Measurements from ENCODE around the gene C2orf76.
"Not testable (repeated sequence)": the region's sequence is repeated elsewhere in the genome, so short reads cannot be mapped to it uniquely, and the experiment has no call there.

The C2orf76 gene

DNA sequence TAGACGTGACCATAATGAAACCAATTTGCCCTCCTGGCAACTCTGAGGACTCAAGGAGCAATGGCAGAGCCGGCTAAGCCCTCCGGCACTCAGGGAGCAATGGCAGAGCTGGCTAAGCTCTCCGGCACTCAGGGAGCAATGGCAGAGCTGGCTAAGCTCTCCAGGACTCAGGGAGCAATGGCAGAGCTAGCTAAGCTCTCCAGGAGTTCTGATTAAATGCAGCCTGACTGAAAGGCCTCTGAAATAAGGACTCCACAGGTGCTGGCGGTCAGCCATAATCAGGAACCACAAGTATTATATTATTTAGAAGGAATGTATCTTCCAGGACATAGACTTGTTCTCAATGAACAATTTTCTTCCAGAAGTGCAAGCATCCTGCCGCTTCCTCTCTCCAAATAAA, 65.2 kb downstream of the C2orf76 start:
- DNase-seq (ENCODE audit: extremely low read depth in 1 of 2, low read depth in 1 of 2): no peak

DNA sequence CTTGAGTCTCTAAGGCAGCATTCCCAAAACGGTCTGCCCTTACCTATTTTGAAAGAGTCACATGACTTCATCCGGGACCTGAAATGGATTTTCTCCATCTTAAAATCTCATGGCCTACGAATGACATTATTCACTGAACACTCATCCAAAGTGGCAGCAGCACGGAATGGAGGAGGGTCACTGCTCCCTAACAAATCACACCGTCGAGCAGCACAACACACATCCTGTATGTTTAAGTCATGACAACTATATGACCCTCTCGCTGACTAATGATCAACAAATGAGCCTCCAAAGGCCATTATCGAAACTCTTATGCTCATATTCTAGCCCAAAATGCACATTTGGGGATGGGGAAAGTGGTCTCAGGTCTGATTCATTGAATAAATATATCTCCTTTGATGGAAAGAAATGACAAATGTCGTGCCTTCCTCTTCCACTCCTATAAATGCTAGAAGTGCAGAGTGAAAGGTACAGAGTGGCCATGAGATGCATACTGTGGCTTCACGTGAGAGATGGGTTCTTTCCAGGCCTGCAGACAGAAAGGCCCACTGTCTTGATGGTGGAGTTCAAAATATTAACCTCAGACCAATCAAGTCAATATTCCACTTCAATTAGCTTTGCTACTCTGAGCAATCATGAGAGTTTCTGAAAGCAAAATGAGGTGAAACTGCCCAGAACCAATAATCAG, 70.8 kb downstream of the C2orf76 start:
- DNase-seq (ENCODE audit: extremely low read depth in 1 of 2, low read depth in 1 of 2): no peak

DNA sequence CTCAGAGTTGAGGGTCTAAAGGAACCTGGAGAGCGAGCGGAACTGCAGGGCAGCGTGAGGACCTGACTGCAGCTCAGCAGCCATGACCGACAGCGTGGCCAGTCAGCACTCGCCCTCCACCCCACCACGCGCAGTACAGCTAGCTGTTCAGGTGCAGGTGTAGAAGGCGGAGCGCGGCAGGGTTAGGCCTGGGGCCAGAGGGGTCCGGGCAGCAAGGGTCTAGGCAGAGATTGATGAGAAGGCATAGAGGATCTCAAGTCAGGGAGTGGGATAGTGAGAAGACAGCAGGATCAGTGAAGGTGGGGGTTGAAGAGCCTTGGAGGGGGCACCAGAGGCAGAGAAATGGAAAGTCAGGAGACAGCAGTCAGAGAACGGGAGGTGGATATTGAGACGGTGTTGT, 72.0 kb downstream of the C2orf76 start:
- no peak for DNase-seq (ENCODE audit: extremely low read depth in 1 of 2, low read depth in 1 of 2)

DNA sequence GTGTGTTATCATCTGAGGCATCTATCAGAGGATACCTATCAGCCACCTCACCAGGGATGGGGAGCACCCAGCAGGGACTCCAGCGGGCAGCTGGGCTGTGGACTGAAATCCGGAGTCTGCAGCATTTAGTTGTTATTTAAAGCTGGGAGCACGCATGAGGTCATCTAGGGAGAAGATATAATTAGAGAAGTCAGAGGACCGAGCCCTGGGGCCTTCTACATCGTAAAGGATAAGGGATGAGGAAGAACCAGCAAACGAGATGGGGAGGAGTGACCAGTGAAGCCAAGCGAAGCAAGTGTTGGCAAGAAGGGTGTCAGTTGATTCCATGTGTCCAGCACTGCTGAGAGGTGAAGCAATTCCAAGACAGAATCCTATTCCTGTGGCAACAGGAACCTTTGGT, 72.7 kb downstream of the C2orf76 start:
- no peak for DNase-seq (ENCODE audit: extremely low read depth in 1 of 2, low read depth in 1 of 2)

DNA sequence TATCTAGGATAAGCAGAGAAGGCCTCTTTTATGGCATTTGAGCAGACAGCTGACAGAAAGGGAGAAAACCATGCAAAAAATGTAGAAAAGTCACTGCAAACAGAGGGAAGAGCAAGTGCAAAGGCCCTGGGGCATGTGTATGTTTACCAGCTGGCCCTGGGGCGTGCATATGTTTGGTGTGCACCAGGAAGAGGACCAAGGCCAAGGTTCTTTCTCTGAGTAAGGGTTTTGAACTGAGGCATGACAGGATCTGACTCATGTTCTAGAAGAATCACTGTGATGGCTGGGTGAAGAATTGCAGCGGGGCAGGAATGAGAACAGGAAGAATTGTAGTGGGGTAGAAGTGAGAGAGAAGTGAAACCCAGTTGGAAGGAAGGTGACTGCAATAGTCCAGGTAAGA, 73.4 kb downstream of the C2orf76 start:
- no peak for DNase-seq (ENCODE audit: extremely low read depth in 1 of 2, low read depth in 1 of 2)

DNA sequence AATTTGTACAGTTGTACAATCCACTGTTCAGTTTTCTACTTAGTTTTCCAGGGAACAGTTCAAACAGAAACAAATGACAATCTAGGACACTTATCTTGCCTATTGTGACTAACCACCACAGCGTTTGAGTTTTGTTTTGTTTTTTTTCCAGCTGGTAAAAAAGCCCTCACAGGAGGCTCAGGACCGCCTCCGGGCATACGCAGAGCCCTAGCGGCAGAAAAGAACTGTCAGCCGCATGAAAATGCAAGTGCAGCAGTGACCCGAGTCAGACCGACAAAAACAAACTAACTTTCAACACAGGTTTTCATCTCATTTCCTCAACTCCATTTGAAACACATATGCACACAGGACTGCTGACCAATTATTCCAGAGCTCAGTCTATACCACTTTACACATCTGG, 74.4 kb downstream of the C2orf76 start:
- DNase-seq (ENCODE audit: extremely low read depth in 1 of 2, low read depth in 1 of 2): no peak

DNA sequence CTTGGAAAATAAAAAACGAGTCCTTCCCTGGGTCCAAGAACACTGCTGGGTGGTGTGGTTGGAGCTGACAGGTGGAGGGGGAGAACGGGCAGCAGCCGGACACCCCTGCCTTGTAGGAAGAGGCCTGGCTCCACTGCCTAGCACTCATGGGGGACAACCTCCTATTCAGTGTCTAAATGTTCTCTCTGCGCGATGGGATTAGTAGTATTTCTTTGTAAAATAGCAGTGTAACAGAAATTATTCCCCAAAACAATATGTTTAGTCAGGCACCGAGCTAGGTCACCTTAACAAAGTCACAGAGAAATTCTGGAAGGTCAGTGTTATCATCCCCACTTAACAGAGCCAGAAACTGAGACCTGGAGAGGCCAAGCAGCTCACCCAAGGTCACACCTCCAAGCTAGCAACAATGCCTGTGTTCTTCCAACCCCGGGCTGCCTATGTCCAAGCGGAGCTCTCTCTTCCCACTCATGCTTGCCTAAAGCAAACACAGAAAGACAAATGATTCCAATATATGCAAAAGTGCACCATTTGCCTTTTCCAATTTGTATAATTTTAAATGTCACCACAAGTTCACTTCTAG, 75.0 kb downstream of the C2orf76 start:
- no peak for DNase-seq (ENCODE audit: extremely low read depth in 1 of 2, low read depth in 1 of 2)

DNA sequence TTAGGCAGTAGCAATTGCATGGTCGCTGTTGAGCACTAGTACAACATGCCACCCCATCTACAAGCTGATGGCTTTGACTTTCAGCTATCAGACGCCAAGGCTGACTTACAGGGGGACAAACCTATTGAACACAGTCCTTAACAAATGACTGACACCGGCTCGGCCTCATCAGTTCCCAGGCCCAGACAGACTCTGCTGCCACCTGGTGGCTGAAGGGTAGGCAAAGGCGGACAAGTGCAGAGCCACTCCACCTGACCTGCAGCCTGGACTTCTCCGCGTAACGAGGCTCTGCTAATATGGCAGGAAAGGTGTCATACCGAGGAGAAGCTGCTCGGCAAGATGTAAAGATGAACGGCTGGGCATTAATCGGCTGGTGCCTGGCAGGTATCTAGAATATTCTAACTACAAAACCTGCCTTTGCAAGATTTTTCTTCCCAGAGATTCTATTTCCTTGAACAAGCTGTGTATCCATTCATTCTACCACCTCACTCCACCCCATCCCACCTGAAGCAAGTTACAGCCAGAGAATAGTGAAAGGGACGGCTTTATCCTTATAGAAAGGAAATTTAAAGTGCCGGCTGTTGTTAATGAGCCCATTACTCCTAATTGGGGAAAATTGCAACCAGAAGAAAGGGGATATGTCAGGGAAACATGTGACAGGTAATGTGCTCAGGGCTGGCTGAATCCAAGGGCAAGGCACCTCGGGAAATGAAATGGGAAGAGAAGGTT, 75.6 kb downstream of the C2orf76 start:
- peak; percentile 16 to 49 for DNase-seq (ENCODE audit: extremely low read depth in 1 of 2, low read depth in 1 of 2)

DNA sequence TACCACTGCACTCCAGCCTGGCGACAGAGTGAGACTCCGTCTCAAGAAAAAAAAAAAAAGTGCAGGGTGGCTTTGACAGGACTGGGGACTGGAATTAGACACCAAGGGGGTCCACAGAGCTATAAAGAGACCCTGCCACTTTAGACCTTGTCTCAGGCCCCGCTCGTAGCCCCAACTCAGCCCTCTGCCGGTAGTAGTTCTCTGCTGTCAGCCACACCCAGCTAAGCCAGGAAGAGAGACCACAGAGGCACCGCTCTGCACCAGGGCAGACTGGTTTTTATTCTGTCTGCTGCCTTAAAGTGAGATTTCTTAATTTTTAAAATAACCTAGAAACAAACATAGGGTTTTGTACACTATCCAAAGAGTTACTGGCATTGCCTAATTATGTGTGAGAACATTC, 77.0 kb downstream of the C2orf76 start:
- no peak for DNase-seq (ENCODE audit: extremely low read depth in 1 of 2, low read depth in 1 of 2)

DNA sequence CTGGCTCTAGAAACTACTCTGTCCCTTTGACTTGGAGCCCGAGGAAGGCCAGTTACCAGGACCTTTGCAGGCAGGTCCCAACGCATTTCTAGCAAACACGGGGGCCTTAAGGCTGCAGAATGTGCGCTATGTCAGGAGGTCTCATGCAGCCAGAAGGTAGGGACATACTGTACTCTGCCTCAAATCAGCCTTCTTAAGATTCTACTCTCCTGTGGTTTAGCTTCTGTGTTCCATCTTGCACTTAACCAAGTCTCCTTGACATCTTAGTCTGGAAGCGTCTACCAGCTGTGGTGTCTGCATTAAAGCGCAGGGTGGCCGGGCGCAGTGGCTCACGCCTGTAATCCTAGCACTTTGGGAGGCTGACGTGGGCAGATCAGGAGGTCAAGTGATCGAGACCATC, 77.5 kb downstream of the C2orf76 start:
- DNase-seq (ENCODE audit: extremely low read depth in 1 of 2, low read depth in 1 of 2): no peak

DNA sequence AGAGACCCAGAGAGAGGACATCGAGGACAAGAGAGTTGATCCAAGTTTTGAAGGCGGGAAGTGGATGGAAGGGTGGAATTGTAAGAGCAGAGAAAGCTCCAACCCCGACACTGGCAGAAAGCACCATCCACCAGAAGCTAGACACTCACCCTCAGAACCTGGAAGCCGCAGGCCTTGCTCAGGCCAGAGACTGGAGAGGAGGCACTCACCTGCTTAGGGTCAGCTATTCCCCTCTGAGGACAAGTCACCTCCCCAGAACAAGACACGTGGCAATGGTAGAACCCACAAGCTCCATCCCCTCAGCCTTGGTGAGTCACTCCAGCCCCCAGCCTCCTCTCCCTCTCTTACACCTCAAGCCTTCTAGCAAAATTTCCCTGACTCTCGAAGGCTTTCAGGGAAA, 78.1 kb downstream of the C2orf76 start:
- DNase-seq (ENCODE audit: extremely low read depth in 1 of 2, low read depth in 1 of 2): no peak

DNA sequence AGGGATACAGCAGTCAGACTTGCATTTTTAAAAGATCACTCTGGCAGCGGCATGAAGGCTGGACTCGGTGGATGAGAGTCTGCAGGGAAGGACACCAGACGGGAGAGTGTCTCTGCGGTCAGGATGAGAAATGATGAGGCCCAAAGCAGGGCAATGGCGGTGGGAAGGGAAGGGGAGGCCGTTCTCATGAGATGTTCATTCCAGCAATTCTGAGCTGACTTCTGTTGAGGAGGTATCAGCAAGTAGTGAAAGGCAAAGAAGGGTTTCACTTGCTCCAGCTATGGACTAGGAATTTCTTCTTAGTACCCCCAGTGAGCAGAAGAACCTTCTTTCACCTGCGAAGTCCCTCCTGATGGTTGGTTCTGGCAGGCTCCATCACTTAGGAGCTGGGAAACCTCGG, 80.0 kb downstream of the C2orf76 start:
- no peak for DNase-seq (ENCODE audit: extremely low read depth in 1 of 2, low read depth in 1 of 2)

DNA sequence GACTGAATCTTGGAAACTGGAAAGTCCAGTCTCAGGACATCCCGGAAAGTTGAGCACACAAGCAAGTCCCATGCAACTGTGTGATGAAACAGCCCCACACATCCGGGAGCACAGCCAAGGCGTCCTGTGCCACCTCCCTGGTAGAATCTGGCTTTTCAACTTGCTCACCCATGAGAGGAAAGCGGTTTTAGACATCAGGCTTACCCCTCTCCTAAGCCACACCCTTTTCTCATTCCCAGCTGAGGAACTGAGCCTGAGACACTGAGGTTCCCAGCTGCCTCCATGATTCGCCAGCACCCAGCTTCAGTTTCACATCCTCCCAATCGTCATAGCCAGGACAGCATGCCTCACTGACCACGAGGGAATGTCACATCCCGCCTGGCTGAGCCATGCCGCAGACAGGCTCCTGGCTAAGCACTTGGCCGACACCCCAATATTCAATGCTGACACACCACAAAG, 82.7 kb downstream of the C2orf76 start:
- no peak for DNase-seq (ENCODE audit: extremely low read depth in 1 of 2, low read depth in 1 of 2)

DNA sequence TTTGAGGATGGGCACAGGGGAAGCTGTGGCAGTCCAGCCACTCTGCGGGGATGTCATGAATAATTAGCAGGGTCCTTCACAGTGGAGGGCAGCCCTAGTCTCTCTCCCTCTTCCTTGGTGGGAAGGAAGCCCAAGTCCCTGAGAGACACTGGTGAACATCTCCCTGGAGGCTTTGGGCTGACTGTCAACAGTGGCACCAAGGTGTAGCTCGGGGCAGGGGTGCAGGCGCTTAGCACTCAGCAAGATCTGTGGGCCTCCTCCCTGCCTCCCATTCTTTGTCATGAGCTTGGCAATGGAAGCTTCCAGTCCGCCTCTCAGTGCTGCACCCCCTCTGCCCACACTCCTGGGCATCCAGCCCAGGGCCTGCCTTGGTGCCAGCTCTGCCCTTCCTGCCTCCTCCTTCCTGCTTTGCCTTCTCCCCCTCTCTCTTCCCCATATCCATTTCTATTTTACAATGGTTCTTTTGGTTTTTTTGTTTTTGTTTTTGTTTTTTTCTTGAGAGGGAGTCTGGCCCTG, 83.6 kb downstream of the C2orf76 start:
- no peak for DNase-seq (ENCODE audit: extremely low read depth in 1 of 2, low read depth in 1 of 2)

DNA sequence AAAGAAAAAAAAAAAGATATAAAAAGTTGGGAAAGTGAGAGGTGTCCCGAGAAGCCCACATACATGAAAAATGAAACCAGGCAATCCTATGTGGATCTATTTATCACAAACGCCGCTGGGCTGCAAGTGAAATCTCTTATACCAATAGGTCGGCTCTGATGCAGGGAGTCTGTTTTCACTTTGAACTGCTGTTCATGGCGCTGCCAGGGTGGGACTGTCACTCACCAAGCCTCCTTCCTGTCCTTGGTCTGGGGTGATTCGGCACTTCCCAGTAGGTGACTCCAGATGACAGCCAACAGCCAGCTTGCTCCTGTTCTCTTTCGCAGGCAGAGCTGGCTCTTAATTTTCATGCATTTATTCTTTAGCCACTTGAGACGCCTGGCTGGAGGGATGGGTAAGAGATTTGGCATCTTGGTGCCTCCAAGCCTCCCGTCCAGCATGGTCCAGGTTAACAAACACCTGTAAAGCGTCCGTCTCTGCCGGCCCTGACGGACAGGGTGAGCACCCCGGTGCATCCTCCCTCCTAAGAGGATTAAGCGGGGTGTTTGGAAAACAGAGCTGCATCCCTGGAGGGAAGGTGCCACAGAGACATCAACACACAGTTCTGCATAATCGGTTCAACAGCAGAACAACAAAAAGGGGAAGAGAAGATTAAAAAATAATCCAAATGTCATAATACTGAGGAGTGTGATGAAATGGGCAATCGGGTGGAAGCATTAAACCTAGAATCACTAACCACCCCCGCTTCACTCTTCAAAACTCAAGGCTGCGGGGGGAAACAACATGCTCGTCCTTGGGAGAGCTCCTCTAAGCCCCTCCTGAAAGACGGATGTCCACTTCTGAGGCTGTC, 84.3 kb downstream of the C2orf76 start:
- DNase-seq (ENCODE audit: extremely low read depth in 1 of 2, low read depth in 1 of 2): no peak

DNA sequence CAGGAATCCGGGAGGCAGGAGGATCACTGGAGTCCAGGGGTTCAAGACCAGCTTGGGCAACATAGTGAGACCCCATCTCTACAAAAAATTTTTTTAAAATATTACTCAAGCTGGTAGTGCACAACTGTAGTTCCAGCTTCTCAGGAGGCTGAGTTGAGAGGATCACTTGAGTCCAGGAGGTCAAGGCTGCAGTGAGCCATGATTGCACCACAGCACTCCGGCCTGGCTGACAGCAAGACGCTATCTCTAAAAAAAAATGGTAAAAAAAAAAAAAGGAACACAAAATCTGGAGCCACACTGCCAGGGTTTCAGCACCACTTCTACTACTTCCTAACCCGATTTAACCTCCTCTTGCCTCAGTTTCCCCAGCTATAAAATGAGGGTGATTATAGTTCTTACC, 86.0 kb downstream of the C2orf76 start:
- no peak for DNase-seq (ENCODE audit: extremely low read depth in 1 of 2, low read depth in 1 of 2)

DNA sequence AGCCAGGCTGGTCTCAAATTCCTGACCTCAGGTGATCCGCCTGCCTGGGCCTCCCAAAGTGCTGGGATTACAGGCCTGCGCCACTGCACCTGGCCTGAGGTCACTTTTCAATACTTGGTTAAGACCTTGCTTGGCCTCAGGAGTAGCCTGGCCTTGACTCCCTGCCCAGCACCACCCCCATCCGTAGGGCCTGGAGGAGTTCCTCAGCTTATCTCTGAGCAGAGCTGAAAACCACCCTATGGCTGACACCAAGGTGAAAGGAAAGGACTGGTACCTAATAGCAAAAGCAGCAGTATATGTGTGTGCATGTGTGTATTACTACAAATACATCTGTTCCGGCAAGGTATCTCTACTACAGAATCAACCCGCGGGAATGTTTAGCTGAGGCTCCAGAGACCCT, 87.0 kb downstream of the C2orf76 start:
- no peak for DNase-seq (ENCODE audit: extremely low read depth in 1 of 2, low read depth in 1 of 2)

DNA sequence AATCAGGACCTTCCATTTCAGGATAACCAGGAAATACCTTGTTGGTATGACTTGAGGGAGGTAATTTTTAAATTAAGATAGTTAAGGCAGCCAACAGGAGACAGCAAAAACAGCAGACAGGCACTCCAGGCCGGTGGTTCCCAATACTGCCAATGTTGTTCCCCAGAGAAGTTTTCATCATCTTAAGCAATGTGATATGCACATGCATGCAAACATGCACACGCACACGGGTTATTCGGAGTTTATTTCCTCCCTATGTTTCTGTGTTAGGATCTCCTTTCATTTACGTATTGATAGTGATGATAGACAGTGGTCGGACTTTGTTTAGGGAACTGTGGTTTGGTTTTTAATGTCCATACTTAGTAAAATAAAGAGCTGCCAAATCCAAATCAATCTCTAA, 87.7 kb downstream of the C2orf76 start:
- no peak for DNase-seq (ENCODE audit: extremely low read depth in 1 of 2, low read depth in 1 of 2)

DNA sequence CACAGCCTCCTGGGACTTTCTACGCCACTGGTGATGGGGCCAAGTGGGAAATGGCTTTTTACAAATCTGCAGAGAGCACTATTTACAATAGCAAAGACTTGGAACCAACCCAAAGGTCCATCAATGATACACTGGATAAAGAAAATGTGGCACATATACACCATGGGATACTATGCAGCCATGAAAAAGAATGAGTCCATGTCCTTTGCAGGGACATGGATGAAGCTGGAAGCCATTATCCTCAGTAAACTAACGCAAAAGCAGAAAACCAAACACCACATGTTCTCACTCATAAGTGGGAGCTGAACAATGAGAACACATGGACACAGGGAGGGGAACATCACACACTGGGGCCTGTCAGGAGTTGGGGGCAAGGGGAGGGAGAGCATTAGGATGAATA, 88.2 kb downstream of the C2orf76 start:
- DNase-seq (ENCODE audit: extremely low read depth in 1 of 2, low read depth in 1 of 2): not testable (repeated sequence)

DNA sequence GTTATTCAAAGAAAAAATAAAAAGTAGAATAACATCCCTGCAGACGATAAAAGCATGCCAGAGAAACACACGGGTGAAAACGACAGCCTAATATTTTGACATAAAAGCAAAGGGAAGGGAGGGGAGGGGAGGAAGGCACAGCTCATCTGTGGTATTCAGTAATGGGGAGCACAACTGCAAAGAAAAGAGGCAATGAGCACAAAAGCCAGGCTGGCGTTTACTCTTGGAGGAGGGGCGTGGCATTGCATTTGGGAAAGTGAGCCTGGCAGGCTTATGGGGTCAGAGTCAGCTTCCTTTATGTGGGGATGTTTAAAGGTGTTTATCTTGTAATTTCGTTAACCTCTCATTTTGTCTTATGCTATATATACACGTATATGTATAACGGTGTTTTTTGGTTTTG, 89.8 kb downstream of the C2orf76 start:
- no peak for DNase-seq (ENCODE audit: extremely low read depth in 1 of 2, low read depth in 1 of 2)

DNA sequence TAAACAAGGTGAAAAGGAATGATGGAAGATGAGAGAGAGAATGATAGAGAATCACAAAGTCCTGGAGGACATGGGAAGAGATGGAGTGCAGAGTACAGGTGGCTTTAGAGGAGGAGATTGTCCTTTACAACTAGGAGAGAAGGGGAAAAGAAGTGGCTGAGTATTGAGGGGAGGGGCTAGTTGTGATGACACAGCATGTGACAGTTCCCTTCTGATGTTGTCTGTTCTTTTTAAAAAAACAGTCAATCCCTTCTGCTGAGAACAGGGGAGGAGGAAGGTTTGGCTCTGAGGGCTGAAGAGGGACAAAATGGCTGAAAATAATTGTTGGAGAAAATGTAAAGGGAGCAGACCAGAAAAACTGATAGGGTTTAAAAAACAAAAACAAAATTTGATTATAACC, 99.0 kb downstream of the C2orf76 start:
- DNase-seq (ENCODE audit: extremely low read depth in 1 of 2, low read depth in 1 of 2): no peak
